GM23338 (cell line): ENCODE results near the gene TOR2A. TPM values are rescaled to one million over a fixed set of nuclear protein-coding genes. Genes with fewer than 3 reads are reported as not detected.

Experiments
- ATAC-seq: fragments of 200-7000 bp; cut with Tn5 transposase; 3 replicates; pipeline ENCODE4 v1.9.1; 2020
- DNase-seq: peaks from one replicate; pipeline ENCODE4 v3.0.0-alpha.2; 2015; ENCODE audit warnings: low spot score
- H2AFZ ChIP-seq: fragments of 200-600 bp; sonication (generic); 2 replicates; pipeline ENCODE4 v1.8.0; 2016; ENCODE audit warnings: antibody characterized with exemption, mild to moderate bottlenecking, moderate library complexity
- H3F3A ChIP-seq: fragments of 200-600 bp; sonication (generic); replicated peaks from 2 replicates; pipeline ENCODE4 v1.8.0; 2017; ENCODE audit warnings: antibody characterized with exemption, mixed run types, low read depth
- H3K27ac ChIP-seq: fragments of 200-600 bp; sonication (generic); 2 replicates; pipeline ENCODE4 v1.6.1; 2016; ENCODE audit warnings: low read depth
- H3K27me3 ChIP-seq: fragments of 200-600 bp; sonication (generic); 2 replicates; pipeline ENCODE4 v1.8.0; 2016; ENCODE audit warnings: mild to moderate bottlenecking, mixed run types, moderate library complexity; ENCODE audit not compliant: insufficient read depth
- H3K36me3 ChIP-seq: fragments of 200-600 bp; sonication (generic); 2 replicates; pipeline ENCODE4 v1.8.0; 2016; ENCODE audit warnings: mild to moderate bottlenecking; ENCODE audit not compliant: insufficient read depth
- H3K4me1 ChIP-seq: fragments of 200-600 bp; sonication (generic); 2 replicates; pipeline ENCODE4 v1.8.0; 2016; ENCODE audit warnings: mild to moderate bottlenecking, moderate library complexity; ENCODE audit not compliant: insufficient read depth
- H3K4me2 ChIP-seq: fragments of 200-600 bp; sonication (generic); 2 replicates; pipeline ENCODE4 v1.7.1; 2017; ENCODE audit warnings: mixed run types
- H3K4me3 ChIP-seq: fragments of 200-600 bp; sonication (generic); 2 replicates; pipeline ENCODE4 v1.6.1; 2016; ENCODE audit warnings: mixed run types
- H3K79me2 ChIP-seq: fragments of 200-600 bp; sonication (generic); replicated peaks from 2 replicates; pipeline ENCODE4 v1.8.0; 2017; ENCODE audit warnings: mild to moderate bottlenecking; ENCODE audit not compliant: insufficient read depth
- H3K9me2 ChIP-seq: fragments of 200-600 bp; sonication (generic); 2 replicates; pipeline ENCODE4 v1.8.0; 2017; ENCODE audit not compliant: insufficient read depth
- H4K20me1 ChIP-seq: fragments of 200-600 bp; sonication (generic); replicated peaks from 2 replicates; pipeline ENCODE4 v1.8.0; 2017; ENCODE audit warnings: mild to moderate bottlenecking; ENCODE audit not compliant: insufficient read depth
- H3K27ac Mint-ChIP-seq: 2 replicates; pipeline ENCODE4 v1.8.0; 2020; ENCODE audit warnings: inconsistent platforms, mild to moderate bottlenecking, moderate library complexity, mixed read lengths
- H3K27me3 Mint-ChIP-seq: 3 replicates; pipeline ENCODE4 v1.8.0; 2022; ENCODE audit warnings: low read depth, mild to moderate bottlenecking, moderate library complexity, mixed read lengths, inconsistent platforms; ENCODE audit not compliant: insufficient read depth, poor library complexity
- H3K36me3 Mint-ChIP-seq: 3 replicates; pipeline ENCODE4 v1.8.0; 2021; ENCODE audit warnings: low read depth, mild to moderate bottlenecking, inconsistent platforms, moderate library complexity, mixed read lengths
- H3K4me1 Mint-ChIP-seq: 3 replicates; pipeline ENCODE4 v1.8.0; 2020; ENCODE audit warnings: mild to moderate bottlenecking, inconsistent platforms, mixed read lengths
- H3K4me3 Mint-ChIP-seq: 3 replicates; pipeline ENCODE4 v1.8.0; 2021; ENCODE audit warnings: moderate library complexity, mild to moderate bottlenecking, inconsistent platforms, mixed read lengths
- H3K9me3 Mint-ChIP-seq: 3 replicates; pipeline ENCODE4 v1.8.0; 2020; ENCODE audit warnings: moderate library complexity, mild to moderate bottlenecking, inconsistent platforms, mixed read lengths
- CREB1 ChIP-seq: fragments of 250-450 bp; sonication (Bioruptor Pico); IDR thresholded peaks from 2 replicates; pipeline ENCODE4 v1.5.0; 2020; ENCODE audit warnings: low read depth, mild to moderate bottlenecking, moderate library complexity
- CTCF ChIP-seq, 2 experiments: fragments of 200-600 bp in 1 of 2; sonication (generic) in 1 of 2; conservative IDR thresholded peaks; 2 replicates each; pipeline versions ENCODE4 v1.5.1 to v1.6.1; 2016 to 2017; ENCODE audit warnings: antibody characterized with exemption in 2 of 2, low read depth in 2 of 2, mild to moderate bottlenecking in 2 of 2, moderate library complexity in 1 of 2
- ETS1 ChIP-seq: IDR thresholded peaks from 2 replicates; pipeline ENCODE4 v1.6.1; 2016; ENCODE audit warnings: antibody characterized with exemption
- EZH2 ChIP-seq: fragments of 200-600 bp; sonication (generic); IDR thresholded peaks from one replicate; pipeline ENCODE4 v1.8.0; 2017; ENCODE audit warnings: antibody characterized with exemption, mild to moderate bottlenecking, low read depth; ENCODE audit not compliant: unreplicated experiment
- EZH2phosphoT487 ChIP-seq: fragments of 200-600 bp; sonication (generic); IDR thresholded peaks from one replicate; pipeline ENCODE4 v1.8.1; 2018; ENCODE audit warnings: antibody characterized with exemption; ENCODE audit not compliant: unreplicated experiment
- JUNB ChIP-seq: IDR thresholded peaks from one replicate; pipeline ENCODE4 v1.6.1; 2016; ENCODE audit warnings: antibody characterized with exemption; ENCODE audit not compliant: unreplicated experiment
- NANOG ChIP-seq: IDR thresholded peaks from 2 replicates; pipeline ENCODE4 v1.6.1; 2016; ENCODE audit warnings: antibody characterized with exemption, borderline replicate concordance
- REST ChIP-seq: IDR thresholded peaks from one replicate; pipeline ENCODE4 v1.6.1; 2018; ENCODE audit warnings: antibody characterized with exemption; ENCODE audit not compliant: unreplicated experiment
- STAT1 ChIP-seq: IDR thresholded peaks from one replicate; pipeline ENCODE4 v1.6.1; 2016; ENCODE audit warnings: antibody characterized with exemption; ENCODE audit not compliant: unreplicated experiment
- ZNF114 ChIP-seq: fragments of 250-450 bp; sonication (Bioruptor Pico); IDR thresholded peaks from 2 replicates; pipeline ENCODE4 v1.5.0; 2020; ENCODE audit warnings: mild to moderate bottlenecking, moderate library complexity
- ZNF331 ChIP-seq: fragments of 250-450 bp; sonication (Bioruptor Pico); IDR thresholded peaks from 2 replicates; pipeline ENCODE4 v1.5.0; 2020; ENCODE audit warnings: low read depth, mild to moderate bottlenecking, moderate library complexity
- ZNF462 ChIP-seq: fragments of 250-450 bp; sonication (Bioruptor Pico); IDR thresholded peaks from 2 replicates; pipeline ENCODE4 v1.5.0; 2020; ENCODE audit warnings: mild to moderate bottlenecking, moderate library complexity
- polyA plus RNA-seq: library from polyadenylated mRNA; unstranded; fragments of >200 nt; fragmentation: Nextera tagmentation; extraction: Ambion mirVana; gene quantifications from 2 replicates; pipeline ENCODE4 v1.2.1, GENCODE V29; 2016
- total RNA-seq: library from RNA; depleted of rRNA; stranded (reverse); fragments of >200 nt; shearing (Covaris generic); gene quantifications from 2 replicates; pipeline ENCODE4 v1.2.3, GENCODE V29; 2014

Gene TOR2A
- total and polyA plus RNA-seq, 2 experiments from 2014 or later: 14.4 to 23.5 TPM

GRCh38 chr9:127714020-127714750 lies 20.9 kb downstream of the TOR2A start:
- H3K9me3 Mint-ChIP-seq: no peaks in the 10 kb centered on the region
- DNase-seq: no peak
- H3K27ac Mint-ChIP-seq: no peak overlapping the region
- Histone ChIP-seq H3K9me2 (no peaks in the 10 kb centered on the region), H3K27ac (no peak overlapping the region), H3K4me2 (peak overlapping the region; percentile 76), H2AFZ (no peak overlapping the region), H4K20me1 (no peaks in the 10 kb centered on the region), H3F3A (0 out of 2 replicates have a peak, but pooled peaks cover 7% of the 10 kb centered on the region), H3K27me3 (no peaks in the 10 kb centered on the region), H3K4me1 (peaks cover 10% of the 10 kb centered on the region), H3K36me3 (no peaks in the 10 kb centered on the region), H3K4me3 (peak overlapping the region; percentile 66), H3K79me2 (no peaks in the 10 kb centered on the region)
- peak overlapping the region; percentile 77 for H3K4me3 Mint-ChIP-seq
- H3K4me1 Mint-ChIP-seq: peaks cover 27% of the 10 kb centered on the region
- no peak for TF ChIP-seq ETS1
- no peak for TF ChIP-seq EZH2
- no peak for TF ChIP-seq NANOG
- TF ChIP-seq STAT1: no peak
- TF ChIP-seq ZNF114 (CRISPR knock-in tag): no peak
- TF ChIP-seq JUNB: no peak
- TF ChIP-seq CREB1: no peak
- TF ChIP-seq CTCF (conservative IDR thresholded peaks at IDR 0.05; ENCODE audit: low read depth in 2 of 2): no peak
- TF ChIP-seq REST: no peak
- no peak for TF ChIP-seq ZNF462 (CRISPR knock-in tag)
- TF ChIP-seq EZH2phosphoT487: no peak
- no peak for TF ChIP-seq ZNF331
- H3K36me3 Mint-ChIP-seq: no peaks in the 10 kb centered on the region
- H3K27me3 Mint-ChIP-seq: peaks cover 17% of the 10 kb centered on the region
- ATAC-seq: no peak
